IMR-90 (cell line): ENCODE results near the gene RIMBP3B. TPM values are rescaled to one million over a fixed set of nuclear protein-coding genes. Genes with fewer than 3 reads are reported as not detected.
"Not testable (repeated sequence)": the region's sequence is repeated elsewhere in the genome, so short reads cannot be mapped to it uniquely, and the experiment has no call there.

ENCODE experiments used
- ATAC-seq: fragments of 200-7000 bp; cut with Tn5 transposase; 2 replicates; pipeline ENCODE4 v1.9.1; 2020; ENCODE audit warnings: low read depth, mild to moderate bottlenecking, moderate library complexity
- BruUV-seq: library from RNA; stranded (reverse); fragments of 400-500 nt; replicated peaks from 2 replicates; lab custom pipeline; 2021; lab: Mats Ljungman, UMichigan
- CTCF ChIA-PET: fragments of 300-600 bp; formaldehyde crosslinking; extraction: SDS; loops from one replicate; lab custom pipeline; 2021; ENCODE audit warnings: antibody characterized with exemption; lab: Yijun Ruan, JAX
- POLR2A ChIA-PET: fragments of 300-600 bp; sonication (Branson Sonifier 250); formaldehyde crosslinking; loops from one replicate; lab custom pipeline; 2022; ENCODE audit warnings: antibody characterized with exemption; ENCODE audit not compliant: unreplicated experiment; lab: Charles Lee
- DNase-seq: peaks from one replicate; pipeline ENCODE4 v3.0.0; 2013
- H2AFZ ChIP-seq: replicated peaks from 2 replicates; pipeline ENCODE3; 2013; ENCODE audit warnings: low read length, mild to moderate bottlenecking; ENCODE audit not compliant: poor library complexity
- H2AK5ac ChIP-seq: 2 replicates; pipeline ENCODE4 v1.6.1; 2013; ENCODE audit warnings: low read depth, low read length, inconsistent platforms
- H2AK9ac ChIP-seq: replicated peaks from 2 replicates; pipeline ENCODE3; 2013; ENCODE audit warnings: mild to moderate bottlenecking, low read depth, low read length, moderate library complexity; ENCODE audit not compliant: poor library complexity
- H2BK120ac ChIP-seq: 2 replicates; pipeline ENCODE4 v1.6.1; 2013; ENCODE audit warnings: low read depth, low read length, inconsistent platforms
- H2BK15ac ChIP-seq: 3 replicates; pipeline ENCODE4 v1.6.1; 2013; ENCODE audit warnings: low read depth, low read length, inconsistent platforms
- H2BK20ac ChIP-seq: 2 replicates; pipeline ENCODE4 v1.6.1; 2013; ENCODE audit warnings: low read depth, mild to moderate bottlenecking, inconsistent platforms, low read length, moderate library complexity
- H2BK5ac ChIP-seq: 2 replicates; pipeline ENCODE4 v1.6.1; 2013; ENCODE audit warnings: mild to moderate bottlenecking, low read depth, low read length, inconsistent platforms; ENCODE audit not compliant: poor library complexity, severe bottlenecking
- H3K14ac ChIP-seq: replicated peaks from 2 replicates; pipeline ENCODE4 v1.6.1; 2013; ENCODE audit warnings: low read depth, low read length, inconsistent platforms
- H3K18ac ChIP-seq: 2 replicates; pipeline ENCODE4 v1.6.1; 2013; ENCODE audit warnings: low read depth, low read length, control low read depth
- H3K23ac ChIP-seq: 2 replicates; pipeline ENCODE4 v1.6.1; 2013; ENCODE audit warnings: low read depth, low read length, inconsistent platforms
- H3K27ac ChIP-seq: 2 replicates; pipeline ENCODE4 v1.5.1; 2013; ENCODE audit warnings: mild to moderate bottlenecking, control low read depth, low read length; ENCODE audit not compliant: insufficient read depth
- H3K27me3 ChIP-seq: 2 replicates; pipeline ENCODE4 v1.6.1; 2013; ENCODE audit warnings: low read length; ENCODE audit not compliant: control insufficient read depth, insufficient read depth
- H3K36me3 ChIP-seq: 2 replicates; pipeline ENCODE4 v1.6.1; 2013; ENCODE audit warnings: low read length, mixed read lengths; ENCODE audit not compliant: control insufficient read depth, insufficient read depth
- H3K4ac ChIP-seq: 2 replicates; pipeline ENCODE4 v1.6.1; 2013; ENCODE audit warnings: low read depth, low read length, inconsistent platforms
- H3K4me1 ChIP-seq: 2 replicates; pipeline ENCODE4 v1.6.1; 2013; ENCODE audit warnings: low read length, mixed read lengths; ENCODE audit not compliant: control insufficient read depth, insufficient read depth
- H3K4me2 ChIP-seq: 2 replicates; pipeline ENCODE4 v1.6.1; 2013; ENCODE audit warnings: low read depth, mild to moderate bottlenecking, control low read depth, low read length, moderate library complexity
- H3K4me3 ChIP-seq: 2 replicates; pipeline ENCODE4 v1.5.1; 2013; ENCODE audit warnings: low read depth, mild to moderate bottlenecking, control low read depth, low read length, moderate library complexity; ENCODE audit not compliant: insufficient read depth
- H3K56ac ChIP-seq: 2 replicates; pipeline ENCODE4 v1.6.1; 2013; ENCODE audit warnings: low read length, inconsistent platforms; ENCODE audit not compliant: insufficient read depth; ENCODE audit errors: extremely low read depth
- H3K79me1 ChIP-seq, 2 experiments: 2 replicates each; pipeline ENCODE4 v1.6.1; 2013; ENCODE audit warnings: low read length in 2 of 2, inconsistent platforms in 1 of 2, low read depth in 1 of 2
- H3K9ac ChIP-seq: 2 replicates; pipeline ENCODE4 v1.6.1; 2013; ENCODE audit warnings: low read depth, low read length, control low read depth
- H3K9me1 ChIP-seq: 2 replicates; pipeline ENCODE4 v1.6.1; 2013; ENCODE audit warnings: low read length, inconsistent platforms; ENCODE audit not compliant: insufficient read depth
- H3K9me3 ChIP-seq: 2 replicates; pipeline ENCODE4 v1.6.1; 2013; ENCODE audit warnings: low read length; ENCODE audit not compliant: control insufficient read depth, insufficient read depth
- H4K20me1 ChIP-seq: 2 replicates; pipeline ENCODE4 v1.6.1; 2013; ENCODE audit warnings: low read length, inconsistent platforms; ENCODE audit not compliant: insufficient read depth
- H4K5ac ChIP-seq: 2 replicates; pipeline ENCODE4 v1.6.1; 2013; ENCODE audit warnings: mild to moderate bottlenecking, low read depth, low read length, control low read depth
- H4K8ac ChIP-seq, 2 experiments: 2 replicates each; pipeline ENCODE4 v1.6.1; 2013; ENCODE audit warnings: low read depth in 2 of 2, low read length in 2 of 2, control low read depth in 1 of 2, inconsistent platforms in 1 of 2
- H4K91ac ChIP-seq: 2 replicates; pipeline ENCODE4 v1.6.1; 2013; ENCODE audit warnings: low read depth, low read length, inconsistent platforms; ENCODE audit not compliant: insufficient read depth
- WGBS, 2 experiments: methylation state at CpG; one replicate each; pipeline versions ENCODE4 v1.1.5 to v1.1.7; 2013; ENCODE audit warnings: missing lambda C conversion rate in 2 of 2; ENCODE audit not compliant: insufficient read length in 1 of 2; ENCODE audit errors: extremely low coverage in 2 of 2; 5-methylcytosine and 5-hydroxymethylcytosine counted together
- dilution Hi-C: fragments of 300-500 bp; cut with HindIII; formaldehyde crosslinking; loops from one replicate; pipeline ENCODE4 v1.14.3; 2018; ENCODE audit warnings: low sequenced_read_pairs; ENCODE audit not compliant: unreplicated experiment
- in situ Hi-C: fragments of 300-500 bp; cut with MboI; formaldehyde crosslinking; loops from 3 replicates; pipeline ENCODE4 v1.14.3; 2019; ENCODE audit warnings: low sequenced_read_pairs, inconsistent platforms, mixed read lengths
- intact Hi-C: fragments of 100-400 bp; cut with micrococcal nuclease; formaldehyde crosslinking; loops from 2 replicates; pipeline ENCODE4 v1.10.0; 2022
- polyA plus RNA-seq, 3 experiments: library from polyadenylated mRNA; depleted of rRNA; stranded (reverse); fragments of >200 nt; gene quantifications; 2 replicates each; pipeline ENCODE4 v1.2.3, GENCODE V29; 2012; ENCODE audit warnings: low replicate concordance in 1 of 3
- total RNA-seq: library from RNA; depleted of rRNA; stranded (reverse); fragments of >200 nt; gene quantifications from 2 replicates; pipeline ENCODE4 v1.2.3, GENCODE V29; 2012

The RIMBP3B gene
- total and polyA plus RNA-seq, 2 of the 4 experiments (the other 2 are of a cell fraction): 0.07 to 0.18 TPM

DNA sequence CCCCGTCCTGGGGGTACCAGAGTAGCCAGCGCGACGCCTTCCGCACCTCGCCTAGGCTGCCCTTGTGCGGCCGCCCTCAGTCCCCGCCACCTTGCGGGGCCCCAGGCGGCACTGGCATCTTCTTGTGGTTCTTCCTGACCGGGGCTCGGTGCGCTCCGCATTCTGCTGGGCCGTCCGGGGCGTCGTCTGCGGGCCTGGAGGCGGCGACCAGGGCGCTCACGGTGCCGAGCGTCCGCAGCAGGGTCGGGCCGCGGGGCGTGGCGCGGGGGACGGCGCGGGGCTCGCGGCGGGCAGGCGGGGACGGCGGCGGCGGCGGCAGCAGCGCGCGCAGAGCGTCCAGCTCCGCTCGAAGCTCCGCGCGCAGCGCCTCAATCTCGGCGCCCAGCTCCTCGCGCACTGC, 23.0 kb upstream of the RIMBP3B start:
- ATAC-seq, H4K91ac ChIP-seq, H2BK20ac ChIP-seq, H3K4ac ChIP-seq, H2AK9ac ChIP-seq, H3K4me1 ChIP-seq, CTCF ChIA-PET, DNase-seq, H3K36me3 ChIP-seq, BruUV-seq, dilution Hi-C loops, H4K8ac ChIP-seq, H4K20me1 ChIP-seq, H3K79me1 ChIP-seq, in situ Hi-C loops, POLR2A ChIA-PET, H2BK120ac ChIP-seq, H2AFZ ChIP-seq, H3K9ac ChIP-seq, H3K27me3 ChIP-seq, H4K5ac ChIP-seq, H3K23ac ChIP-seq, H3K56ac ChIP-seq, H3K4me3 ChIP-seq, H2BK5ac ChIP-seq, H3K9me3 ChIP-seq, H2BK15ac ChIP-seq, H3K4me2 ChIP-seq, H3K9me1 ChIP-seq, intact Hi-C loops, H3K27ac ChIP-seq, H2AK5ac ChIP-seq, H3K18ac ChIP-seq, H3K14ac ChIP-seq: not testable (repeated sequence)
- WGBS, 2 experiments: no CpG with 5 or more reads among the region's 59 CpGs

DNA sequence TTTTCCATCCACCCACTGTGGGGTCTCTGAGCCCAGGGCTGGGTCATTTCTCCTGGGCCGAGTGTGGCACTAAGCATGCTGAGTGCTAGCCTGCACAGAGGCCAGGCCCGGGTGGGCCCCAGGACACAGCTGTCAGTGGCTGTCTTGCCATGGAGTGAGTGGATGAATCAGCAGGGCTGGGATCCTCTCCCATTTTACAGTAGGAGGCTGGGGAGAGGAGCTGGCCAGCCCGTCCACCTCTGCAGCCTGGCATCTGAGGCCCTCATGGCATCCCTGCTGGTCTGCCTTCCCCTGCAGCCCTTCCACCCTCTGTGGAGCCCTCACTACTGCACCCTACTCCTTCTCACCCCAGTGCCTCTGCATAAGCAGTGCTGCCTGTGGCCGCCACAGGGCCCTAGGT, 21.1 kb upstream of the RIMBP3B start:
- H3K27ac ChIP-seq, H4K20me1 ChIP-seq, CTCF ChIA-PET, H3K27me3 ChIP-seq, H2BK15ac ChIP-seq, H2AK5ac ChIP-seq, H2AFZ ChIP-seq, POLR2A ChIA-PET, H3K4me1 ChIP-seq, H2BK120ac ChIP-seq, H2AK9ac ChIP-seq, H3K9me1 ChIP-seq, H3K14ac ChIP-seq, H4K91ac ChIP-seq, H4K8ac ChIP-seq, H3K4me3 ChIP-seq, H3K23ac ChIP-seq, BruUV-seq, H4K5ac ChIP-seq, H3K79me1 ChIP-seq, H3K56ac ChIP-seq, H2BK20ac ChIP-seq, H3K4me2 ChIP-seq, H3K36me3 ChIP-seq, DNase-seq, H3K9me3 ChIP-seq, H3K9ac ChIP-seq, H3K18ac ChIP-seq, in situ Hi-C loops, H3K4ac ChIP-seq, H2BK5ac ChIP-seq, dilution Hi-C loops, intact Hi-C loops: not testable (repeated sequence)
- peak; percentile 69 for ATAC-seq
- WGBS, 2 experiments: no CpG with 5 or more reads among the region's 4 CpGs
